KOPT-K1 (cell line): ENCODE data around the gene PFKL.

Source experiments
- H3K27ac ChIP-seq: fragments of 200-600 bp; sonication (generic); 2 replicates; pipeline ENCODE4 v1.5.1; 2016; ENCODE audit warnings: antibody characterized with exemption, mild to moderate bottlenecking, low read depth, low read length; ENCODE audit not compliant: poor library complexity, severe bottlenecking
- H3K36me3 ChIP-seq: fragments of 200-600 bp; sonication (generic); 2 replicates; pipeline ENCODE4 v1.5.1; 2017; ENCODE audit warnings: antibody characterized with exemption, mild to moderate bottlenecking, low read length, moderate library complexity; ENCODE audit not compliant: insufficient read depth
- H3K9me3 ChIP-seq: fragments of 200-600 bp; sonication (generic); 2 replicates; pipeline ENCODE4 v1.5.1; 2017; ENCODE audit warnings: antibody characterized with exemption, low read length, mild to moderate bottlenecking; ENCODE audit not compliant: insufficient read depth, poor library complexity, severe bottlenecking

Gene PFKL

GRCh38 chr21:44372616-44373015 is 72.8 kb downstream of the PFKL start:
- H3K27ac ChIP-seq = no peak overlapping the region
- peaks cover 73% of the 10 kb centered on the region for H3K36me3 ChIP-seq
- no peaks in the 10 kb centered on the region for H3K9me3 ChIP-seq

GRCh38 chr21:44374601-44375280 is 74.9 kb downstream of the PFKL start:
- no peaks in the 10 kb centered on the region for H3K9me3 ChIP-seq
- H3K27ac ChIP-seq = no peak overlapping the region
- H3K36me3 ChIP-seq = peaks cover 89% of the 10 kb centered on the region

- Histone ChIP-seq H3K36me3 (peaks cover 91% of the 10 kb centered on the region), H3K9me3 (no peaks in the 10 kb centered on the region)
These were observed 75.4 kb downstream of the PFKL start for GRCh38 chr21:44375281-44375651.

GRCh38 chr21:44375761-44376241 is 75.9 kb downstream of the PFKL start:
- H3K36me3 ChIP-seq = peaks cover 91% of the 10 kb centered on the region
- no peaks in the 10 kb centered on the region for H3K9me3 ChIP-seq
- H3K27ac ChIP-seq = no peak overlapping the region

More at GRCh38 chr21:44375281-44375651, 75.4 kb downstream of the PFKL start:
- H3K27ac ChIP-seq = no peak overlapping the region

GRCh38 chr21:44376606-44377005 is 76.8 kb downstream of the PFKL start:
- Histone ChIP-seq H3K27ac (no peak overlapping the region), H3K36me3 (peaks cover 91% of the 10 kb centered on the region), H3K9me3 (no peaks in the 10 kb centered on the region)
